ENCODE results near the gene NEURL3. TPM values are rescaled to one million over a fixed set of nuclear protein-coding genes. Genes with fewer than 3 reads are reported as not detected.

The NEURL3 gene
- total RNA-seq, 3 donors from 2014 or later (not counting 1 experiment from before 2014, with no cell fraction given) = not detected

DNA sequence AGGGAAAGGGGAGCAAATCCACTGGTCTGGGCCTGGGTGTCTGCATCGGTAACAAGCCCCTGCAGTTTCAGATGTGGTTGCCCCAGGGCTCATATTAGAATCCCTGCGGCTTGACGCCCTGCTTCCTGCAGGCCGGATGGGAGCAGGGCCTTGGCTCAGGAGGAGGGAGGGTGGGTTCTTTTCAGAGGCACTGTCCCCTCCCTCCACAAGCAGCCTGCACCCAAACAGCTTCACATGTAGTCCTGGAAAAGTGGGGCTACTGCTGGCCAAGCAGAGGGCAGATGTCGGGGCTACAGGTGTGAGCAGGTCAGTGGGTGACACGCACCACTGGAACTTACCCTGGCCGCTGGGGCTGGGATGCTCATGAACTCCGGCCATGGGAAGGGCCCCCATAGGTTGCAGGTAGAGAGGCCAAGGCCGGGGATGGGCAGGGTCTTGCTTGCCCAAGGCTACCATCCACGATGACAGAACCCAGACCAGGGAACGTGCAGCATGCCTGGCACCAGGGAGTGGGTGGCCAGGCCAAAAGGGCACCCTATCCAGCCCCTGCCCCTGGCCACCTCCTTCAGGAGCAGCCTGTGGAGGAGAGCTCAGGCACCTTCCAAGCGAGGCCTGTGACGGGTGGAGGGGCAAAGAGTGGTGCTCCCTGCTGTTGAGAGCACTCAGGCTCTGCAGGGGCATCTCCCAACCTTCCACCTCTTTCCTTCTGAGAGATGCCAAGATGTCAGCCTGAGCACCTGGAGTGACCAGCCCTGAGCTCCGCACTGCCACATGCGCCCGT is 48.2 kb upstream of the NEURL3 start:
- Histone ChIP-seq H3K9me3 (ENCODE audit: control insufficient read depth, insufficient read depth, low read length) (no peaks in the 10 kb centered on the region), H3K27ac (ENCODE audit: low read length) (no peak overlapping the region), H3K36me3 (ENCODE audit: control insufficient read depth, insufficient read depth, low read length) (peaks cover 45% of the 10 kb centered on the region), H3K4me1 (ENCODE audit: control insufficient read depth, insufficient read depth, low read length) (peaks cover 22% of the 10 kb centered on the region), H3K4me3 (ENCODE audit: low read length) (no peak overlapping the region), H3K27me3 (ENCODE audit: control insufficient read depth, insufficient read depth, low read length) (no peaks in the 10 kb centered on the region)
- intact Hi-C loops (cut with micrococcal nuclease) = loop anchor here (2.0 kb wide), 1 partner anchor 15 kb away; no protein-coding TSS in a partner anchor
- Mint-ChIP-seq H3K27me3 (ENCODE audit: low read depth in 2 of 2) (no peaks in the 10 kb centered on the region), H3K4me3 (peak overlapping the region; percentile 55), H3K36me3 (no peaks in the 10 kb centered on the region), H3K27ac (no peak overlapping the region), H3K4me1 (peaks cover 5 to 32% of the 10 kb centered on the region in 2 donors), H3K9me3 (no peaks in the 10 kb centered on the region)
- no peak for ATAC-seq
- TF ChIP-seq CTCF (IDR thresholded peaks at IDR 0.05) = no peak
- 93% methylated on average over 16 of the region's 16 CpGs for WGBS (ENCODE audit: insufficient coverage)
- peak in 1 of 2 donors; percentile 36 for DNase-seq

DNA sequence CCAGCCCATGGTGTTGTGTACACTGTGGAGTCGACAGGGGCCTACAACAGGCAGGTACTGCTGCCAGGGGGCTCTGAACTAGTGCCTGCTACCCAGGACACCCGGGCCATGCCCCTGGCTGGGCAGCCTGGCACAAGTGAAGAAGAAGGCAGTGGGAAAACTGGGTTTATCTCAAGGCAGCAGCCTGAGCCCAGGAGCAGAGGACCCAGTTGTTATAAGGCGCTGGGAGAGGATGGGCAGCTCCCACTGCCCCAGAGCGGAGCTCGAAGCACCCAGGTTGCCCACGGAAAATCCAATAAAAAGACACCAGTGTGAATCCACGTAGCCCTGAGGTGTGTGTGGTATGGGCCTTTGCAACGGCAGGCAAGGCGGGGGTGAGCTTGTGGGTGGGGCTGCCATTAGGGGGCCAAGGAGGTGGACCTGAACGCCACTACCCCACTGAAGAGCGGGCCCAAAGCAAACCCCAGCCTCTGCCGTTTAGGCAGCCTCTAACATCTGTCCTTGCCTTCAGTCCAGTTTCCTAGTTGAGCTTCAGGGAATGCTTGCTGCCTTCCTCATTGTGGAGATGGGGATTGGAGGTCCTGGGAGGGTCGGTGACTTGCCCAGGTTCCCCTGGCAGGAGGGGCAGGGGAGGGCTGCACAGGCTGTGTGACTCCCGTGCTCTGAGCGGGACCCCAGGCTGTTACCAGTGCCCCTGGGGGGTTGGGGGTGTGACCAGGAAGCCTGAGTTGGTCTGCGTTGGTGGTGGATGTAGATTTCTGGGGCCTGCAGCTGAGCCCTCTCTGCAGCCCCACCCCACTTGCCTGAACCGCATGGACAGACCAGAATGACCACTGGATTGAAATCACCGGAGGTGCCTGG is 47.4 kb upstream of the NEURL3 start:
- DNase-seq = no peak

GRCh38 chr2:96551605-96552314 is 46.6 kb upstream of the NEURL3 start:
- Mint-ChIP-seq H3K4me3 (no peak overlapping the region), H3K36me3 (no peaks in the 10 kb centered on the region), H3K4me1 (peaks cover 18 to 40% of the 10 kb centered on the region in 2 donors), H3K27ac (peak overlapping the region in 1 of 2 donors; percentile 16), H3K9me3 (no peaks in the 10 kb centered on the region), H3K27me3 (ENCODE audit: low read depth in 2 of 2) (no peaks in the 10 kb centered on the region)
- Histone ChIP-seq H3K36me3 (ENCODE audit: control insufficient read depth, insufficient read depth, low read length) (peaks cover 55% of the 10 kb centered on the region), H3K27me3 (ENCODE audit: control insufficient read depth, insufficient read depth, low read length) (no peaks in the 10 kb centered on the region), H3K27ac (ENCODE audit: low read length) (no peak overlapping the region), H3K4me3 (ENCODE audit: low read length) (no peak overlapping the region), H3K4me1 (ENCODE audit: control insufficient read depth, insufficient read depth, low read length) (peaks cover 34% of the 10 kb centered on the region), H3K9me3 (ENCODE audit: control insufficient read depth, insufficient read depth, low read length) (no peaks in the 10 kb centered on the region)
- intact Hi-C loops (cut with micrococcal nuclease) = loop anchor here (2.0 kb wide), 1 partner anchor 13 kb away; no protein-coding TSS in a partner anchor
- 95% methylated on average over 25 of the region's 25 CpGs for WGBS (ENCODE audit: insufficient coverage)
- ATAC-seq = no peak
- no peak for TF ChIP-seq CTCF (IDR thresholded peaks at IDR 0.05)
- no peak for DNase-seq

More for the DNA sequence above, 47.4 kb upstream of the NEURL3 start:
- Histone ChIP-seq H3K27me3 (ENCODE audit: control insufficient read depth, insufficient read depth, low read length) (no peaks in the 10 kb centered on the region), H3K36me3 (ENCODE audit: control insufficient read depth, insufficient read depth, low read length) (peaks cover 51% of the 10 kb centered on the region), H3K4me3 (ENCODE audit: low read length) (no peak overlapping the region), H3K9me3 (ENCODE audit: control insufficient read depth, insufficient read depth, low read length) (no peaks in the 10 kb centered on the region), H3K4me1 (ENCODE audit: control insufficient read depth, insufficient read depth, low read length) (peaks cover 26% of the 10 kb centered on the region), H3K27ac (ENCODE audit: low read length) (no peak overlapping the region)
- Mint-ChIP-seq H3K36me3 (no peaks in the 10 kb centered on the region), H3K9me3 (no peaks in the 10 kb centered on the region), H3K27ac (peak overlapping the region in 1 of 2 donors; percentile 16), H3K27me3 (ENCODE audit: low read depth in 2 of 2) (no peaks in the 10 kb centered on the region), H3K4me1 (peaks cover 10 to 36% of the 10 kb centered on the region in 2 donors), H3K4me3 (no peak overlapping the region)
- 83% methylated on average over 18 of the region's 18 CpGs for WGBS (ENCODE audit: insufficient coverage)
- intact Hi-C loops (cut with micrococcal nuclease) = loop anchor here (2.0 kb wide), 1 partner anchor 14 kb away; no protein-coding TSS in a partner anchor
- TF ChIP-seq CTCF (IDR thresholded peaks at IDR 0.05) = no peak
- ATAC-seq = no peak
